Caco-2 (cell line): ENCODE results near the gene OSBPL6. TPM values are rescaled to one million over a fixed set of nuclear protein-coding genes. Genes with fewer than 3 reads are reported as not detected.

Experiments used
- BruUV-seq: library from RNA; stranded (reverse); fragments of 400-500 nt; replicated peaks from 2 replicates; lab custom pipeline; 2021; lab: Mats Ljungman, UMichigan
- CTCF ChIA-PET: fragments of 300-600 bp; sonication (Branson Sonifier 250); formaldehyde crosslinking; loops from one replicate; lab custom pipeline; 2022; ENCODE audit warnings: antibody characterized with exemption; lab: Charles Lee
- POLR2A ChIA-PET: fragments of 300-600 bp; sonication (Branson Sonifier 250); formaldehyde crosslinking; loops from one replicate; lab custom pipeline; 2022; ENCODE audit warnings: antibody characterized with exemption; lab: Charles Lee
- DNase-seq, 2 experiments: peaks; one replicate each; pipeline versions ENCODE4 v3.0.0 to v3.0.0-alpha.2; 2020 to 2022
- H3K27me3 ChIP-seq: replicated peaks from 2 replicates; pipeline ENCODE4 v1.6.0; 2011; ENCODE audit warnings: low read length; ENCODE audit not compliant: control insufficient read depth, insufficient read depth
- H3K36me3 ChIP-seq: 2 replicates; pipeline ENCODE4 v1.5.1; 2011; ENCODE audit warnings: low read length; ENCODE audit not compliant: control insufficient read depth, insufficient read depth
- H3K4me1 ChIP-seq: fragments of 250-450 bp; sonication (Bioruptor Pico); 2 replicates; pipeline ENCODE4 v1.5.1; 2020; ENCODE audit warnings: mild to moderate bottlenecking
- H3K4me3 ChIP-seq: 2 replicates; pipeline ENCODE4 v1.5.1; 2011; ENCODE audit warnings: low read depth, mild to moderate bottlenecking, control low read depth, low read length
- H3K9me3 ChIP-seq: fragments of 250-450 bp; sonication (Bioruptor Pico); 2 replicates; pipeline ENCODE4 v1.5.1; 2020; ENCODE audit warnings: mild to moderate bottlenecking, moderate library complexity
- H3K27ac Mint-ChIP-seq: one replicate; pipeline ENCODE4 v1.8.0; 2022; ENCODE audit warnings: mixed read lengths; ENCODE audit not compliant: unreplicated experiment
- H3K27me3 Mint-ChIP-seq: one replicate; pipeline ENCODE4 v1.8.0; 2022; ENCODE audit warnings: mixed read lengths; ENCODE audit not compliant: insufficient read depth, unreplicated experiment
- H3K36me3 Mint-ChIP-seq: one replicate; pipeline ENCODE4 v1.8.0; 2022; ENCODE audit warnings: mild to moderate bottlenecking, mixed read lengths; ENCODE audit not compliant: insufficient read depth, unreplicated experiment
- H3K4me1 Mint-ChIP-seq: one replicate; pipeline ENCODE4 v1.8.0; 2022; ENCODE audit warnings: low read depth, mixed read lengths; ENCODE audit not compliant: unreplicated experiment
- H3K4me3 Mint-ChIP-seq: one replicate; pipeline ENCODE4 v1.8.0; 2022; ENCODE audit warnings: mild to moderate bottlenecking, moderate library complexity, mixed read lengths; ENCODE audit not compliant: unreplicated experiment
- H3K9me3 Mint-ChIP-seq: one replicate; pipeline ENCODE4 v1.8.0; 2022; ENCODE audit warnings: mixed read lengths; ENCODE audit not compliant: unreplicated experiment
- CTCF ChIP-seq, 2 experiments: fragments of 200-600 bp in 1 of 2; IDR thresholded peaks; 1 replicate in 1 of 2; 2 replicates in 1 of 2; pipeline versions ENCODE4 v1.5.1 to v1.8.0; 2011 to 2022; ENCODE audit warnings: antibody characterized with exemption in 1 of 2, control low read depth in 1 of 2, inconsistent platforms in 1 of 2, low read depth in 1 of 2, low read length in 1 of 2, mild to moderate bottlenecking in 1 of 2, moderate library complexity in 1 of 2; ENCODE audit not compliant: insufficient read depth in 1 of 2, severe bottlenecking in 1 of 2, unreplicated experiment in 1 of 2
- intact Hi-C: fragments of 100-400 bp; cut with micrococcal nuclease; formaldehyde crosslinking; loops from one replicate; pipeline ENCODE4 v1.10.0; 2022; ENCODE audit not compliant: unreplicated experiment
- total RNA-seq: library from RNA; stranded (reverse); gene quantifications from 2 replicates; pipeline ENCODE4 v1.2.3, GENCODE V29; 2022

OSBPL6 gene
- total RNA-seq, 1 experiment from 2014 or later, result 1.5 TPM

- CTCF ChIA-PET, result no interaction called here
- POLR2A ChIA-PET, result no interaction called here
- no peak for DNase-seq
- TF ChIP-seq CTCF (IDR thresholded peaks at IDR 0.05; ENCODE audit: insufficient read depth in 1 of 2, low read depth in 1 of 2, low read length in 1 of 2, severe bottlenecking in 1 of 2, unreplicated experiment in 1 of 2), result no peak
- Mint-ChIP-seq H3K36me3 (no peaks in the 10 kb centered on the region), H3K9me3 (no peaks in the 10 kb centered on the region), H3K27ac (no peak overlapping the region), H3K27me3 (peaks cover 18% of the 10 kb centered on the region), H3K4me3 (no peak overlapping the region), H3K4me1 (no peaks in the 10 kb centered on the region)
- no peaks in the 10 kb centered on the region for H3K9me3 ChIP-seq
- peaks cover 4% of the 10 kb centered on the region; the same call in 1 of the 2 replicates for H3K4me1 ChIP-seq
- BruUV-seq, result no TSS peak
- H3K36me3 ChIP-seq, result no peaks in the 10 kb centered on the region
- intact Hi-C loops, result no loop called here
- H3K27me3 ChIP-seq, result 0 out of 2 replicates have a peak, but pooled peaks cover 3% of the 10 kb centered on the region
- no peak overlapping the region for H3K4me3 ChIP-seq
Observed at GRCh38 chr2:178188466-178188865, 5.8 kb upstream of the OSBPL6 start.

GRCh38 chr2:178191004-178191508, 3.3 kb upstream of the OSBPL6 start:
- Mint-ChIP-seq H3K9me3 (no peaks in the 10 kb centered on the region), H3K27me3 (peaks cover 12% of the 10 kb centered on the region), H3K4me1 (no peaks in the 10 kb centered on the region), H3K4me3 (no peak overlapping the region), H3K36me3 (no peaks in the 10 kb centered on the region), H3K27ac (no peak overlapping the region)
- CTCF ChIA-PET, result no interaction called here
- no peak for DNase-seq
- no peaks in the 10 kb centered on the region for H3K36me3 ChIP-seq
- intact Hi-C loops, result loop anchor here (5.0 kb wide), 3 partner anchors 79 to 201 kb away; partner anchors contain the start of gene RBM45
- H3K9me3 ChIP-seq, result no peaks in the 10 kb centered on the region
- H3K4me1 ChIP-seq, result peaks cover 10% of the 10 kb centered on the region; the same call in 1 of the 2 replicates
- POLR2A ChIA-PET, result interaction anchor here (0.5 kb wide), 1 partner anchor 40 kb away, joined by 3 read pairs; no protein-coding TSS in a partner anchor
- H3K4me3 ChIP-seq, result no peak overlapping the region
- TF ChIP-seq CTCF (IDR thresholded peaks at IDR 0.05; ENCODE audit: insufficient read depth in 1 of 2, low read depth in 1 of 2, low read length in 1 of 2, severe bottlenecking in 1 of 2, unreplicated experiment in 1 of 2), result no peak
- BruUV-seq, result no TSS peak
- peaks cover 6% of the 10 kb centered on the region for H3K27me3 ChIP-seq

GRCh38 chr2:178191511-178191910, 2.8 kb upstream of the OSBPL6 start:
- intact Hi-C loops, result loop anchor here (5.0 kb wide), 3 partner anchors 79 to 201 kb away; partner anchors contain the start of gene RBM45
- no peak for DNase-seq
- peaks cover 6% of the 10 kb centered on the region for H3K27me3 ChIP-seq
- Mint-ChIP-seq H3K4me1 (no peaks in the 10 kb centered on the region), H3K9me3 (no peaks in the 10 kb centered on the region), H3K36me3 (no peaks in the 10 kb centered on the region), H3K4me3 (no peak overlapping the region), H3K27me3 (peaks cover 10% of the 10 kb centered on the region), H3K27ac (no peak overlapping the region)
- no peaks in the 10 kb centered on the region for H3K9me3 ChIP-seq
- no peak for TF ChIP-seq CTCF (IDR thresholded peaks at IDR 0.05; ENCODE audit: insufficient read depth in 1 of 2, low read depth in 1 of 2, low read length in 1 of 2, severe bottlenecking in 1 of 2, unreplicated experiment in 1 of 2)
- POLR2A ChIA-PET, result no interaction called here
- BruUV-seq, result no TSS peak
- H3K4me1 ChIP-seq, result peaks cover 10% of the 10 kb centered on the region; the same call in 1 of the 2 replicates
- no peak overlapping the region for H3K4me3 ChIP-seq
- no peaks in the 10 kb centered on the region for H3K36me3 ChIP-seq
- CTCF ChIA-PET, result no interaction called here
